Activated CD4-positive, alpha-beta T cell treated with anti-CD3 and anti-CD28 coated beads, Interleukin-2, amount 50 U/mL, for 1 hour (primary cell): ENCODE data around the gene KIF21B.
"Not testable (repeated sequence)": the region's sequence is repeated elsewhere in the genome, so short reads cannot be mapped to it uniquely, and the experiment has no call there.

Experiments
- DNase-seq: peaks from one replicate; pipeline ENCODE4 v3.0.0-alpha.2; 2020

KIF21B gene

DNA sequence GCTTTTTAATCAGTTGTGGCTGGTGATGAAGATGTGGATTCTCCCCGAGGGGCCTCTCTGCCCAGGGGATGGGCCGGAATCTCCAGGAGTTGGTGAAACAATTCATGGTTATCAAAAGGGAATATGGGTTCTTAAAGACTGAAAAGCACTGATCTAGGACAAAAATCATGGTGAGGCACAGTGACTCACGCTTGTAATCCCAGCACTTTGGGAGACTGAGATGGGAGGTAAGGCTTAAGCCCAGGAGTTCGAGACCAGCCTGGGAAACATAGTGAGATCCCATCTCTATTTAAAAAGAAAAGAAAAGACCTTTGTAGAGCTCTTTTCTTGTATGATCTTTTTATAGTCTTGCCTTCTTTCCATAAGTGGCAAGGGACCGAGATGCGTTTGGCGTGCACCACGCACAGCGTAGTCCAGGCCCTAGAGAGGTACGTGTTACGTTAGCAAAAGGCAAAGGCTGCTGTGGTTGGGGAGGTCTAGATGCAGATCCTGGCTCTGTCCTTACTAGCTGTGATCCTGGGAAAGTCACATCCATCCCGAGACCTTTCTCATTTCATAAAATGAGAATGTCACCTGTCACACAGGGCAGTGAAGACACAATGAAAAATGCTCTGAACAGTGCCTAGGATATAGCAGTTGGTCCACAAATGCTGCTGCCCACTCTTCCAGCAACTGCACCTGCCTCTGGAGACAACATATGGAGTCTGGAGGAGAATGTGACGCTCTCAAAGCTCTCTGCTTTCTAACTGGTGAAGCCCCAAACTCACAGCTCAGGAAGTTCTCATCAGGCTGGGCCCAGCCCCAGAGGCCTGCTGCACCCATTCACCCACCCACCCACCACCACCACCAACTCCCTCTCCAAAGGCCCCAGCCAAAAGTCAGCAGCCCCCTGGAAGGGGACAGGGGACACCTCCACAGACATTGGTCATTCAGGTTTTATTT lies 54.8 kb downstream of the KIF21B start:
- no peak for DNase-seq

DNA sequence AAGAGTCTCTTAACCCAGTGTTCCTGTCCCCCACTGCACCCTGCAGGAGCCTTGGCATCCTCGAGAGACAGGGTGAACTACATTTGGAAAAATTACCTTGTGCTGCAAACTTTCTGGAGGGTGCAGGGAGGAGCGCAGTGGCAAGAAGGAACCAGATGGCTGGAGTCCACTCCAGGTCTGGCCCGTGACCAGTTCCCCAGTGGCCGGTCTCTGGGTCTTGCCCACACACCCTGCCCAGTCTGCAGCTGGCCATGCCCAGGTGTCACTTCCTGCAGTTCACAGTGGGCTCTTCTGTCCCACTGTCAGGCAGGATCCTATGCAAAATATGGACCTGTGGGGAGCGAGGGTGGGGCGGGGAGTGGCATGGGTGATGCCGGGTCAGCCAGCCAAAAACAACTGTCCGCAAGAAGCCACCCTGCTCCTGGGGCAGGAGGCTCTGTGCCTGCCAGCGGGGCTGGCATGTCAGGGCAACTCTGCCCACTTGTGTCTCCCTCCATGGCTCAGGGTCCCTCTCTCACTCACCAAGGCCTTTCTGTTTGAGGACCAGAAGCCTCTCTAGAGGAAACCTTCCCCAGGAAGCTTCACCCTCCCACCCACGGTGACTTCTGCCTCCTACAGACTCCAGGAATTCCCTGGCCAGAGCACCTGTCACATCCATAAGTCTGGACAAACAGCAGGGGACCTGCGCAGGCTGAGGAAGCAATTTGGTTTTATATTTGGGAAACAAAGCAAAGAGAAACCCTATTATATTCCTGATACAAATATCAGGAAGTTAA lies 55.6 kb downstream of the KIF21B start:
- DNase-seq: no peak

DNA sequence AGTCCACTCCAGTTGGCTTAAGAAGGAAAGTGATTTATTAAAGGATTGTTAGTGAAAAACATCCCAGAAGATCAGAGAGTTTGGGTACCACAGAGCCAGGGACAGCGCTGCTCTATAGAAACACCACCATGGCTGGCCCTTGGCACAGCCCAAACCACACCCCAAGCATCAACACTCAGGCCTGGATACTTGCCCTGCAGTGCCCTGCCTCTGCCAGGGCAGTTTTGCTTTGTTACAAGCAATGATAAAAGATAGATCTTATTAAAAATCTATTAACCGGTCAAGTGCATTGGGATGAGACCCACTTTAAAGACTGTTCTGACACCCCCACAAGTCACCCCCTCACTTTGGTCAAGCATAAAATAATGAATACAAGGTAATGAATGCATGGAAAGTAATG lies 56.6 kb downstream of the KIF21B start:
- no peak for DNase-seq

DNA sequence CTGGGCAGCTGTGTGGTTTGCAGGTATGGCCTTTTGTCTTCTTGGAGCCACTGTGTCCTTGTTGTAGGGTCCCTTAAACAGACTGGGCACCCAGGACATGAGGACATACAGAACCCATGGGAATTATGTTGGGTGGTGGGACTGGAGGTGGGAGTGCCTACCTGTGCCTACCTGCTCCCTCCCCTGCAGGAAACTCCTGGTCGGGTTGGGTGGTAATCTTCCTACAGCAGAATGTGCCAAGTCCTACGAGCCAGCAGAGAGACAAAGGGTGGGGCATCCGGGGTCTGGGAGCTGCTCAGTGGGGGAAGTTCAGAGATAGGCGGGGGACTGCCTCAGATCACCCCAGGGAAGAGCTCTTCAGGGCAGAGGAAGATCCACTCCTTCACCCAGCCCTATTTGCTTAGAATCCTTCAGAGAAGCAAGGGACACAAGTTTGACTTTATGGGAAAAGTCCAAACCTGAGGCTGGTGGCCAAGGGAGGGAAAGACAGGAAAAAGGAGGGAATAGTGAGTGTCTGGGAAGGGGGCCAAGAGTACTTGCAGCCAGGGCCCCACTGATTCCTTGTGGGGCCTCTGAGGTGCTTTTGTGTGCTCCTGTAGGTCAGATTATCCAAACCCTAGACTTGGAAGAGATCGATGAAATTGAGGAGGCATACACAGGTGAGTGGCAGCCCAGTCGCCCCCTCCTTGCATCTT lies 58.3 kb downstream of the KIF21B start:
- no peak for DNase-seq

DNA sequence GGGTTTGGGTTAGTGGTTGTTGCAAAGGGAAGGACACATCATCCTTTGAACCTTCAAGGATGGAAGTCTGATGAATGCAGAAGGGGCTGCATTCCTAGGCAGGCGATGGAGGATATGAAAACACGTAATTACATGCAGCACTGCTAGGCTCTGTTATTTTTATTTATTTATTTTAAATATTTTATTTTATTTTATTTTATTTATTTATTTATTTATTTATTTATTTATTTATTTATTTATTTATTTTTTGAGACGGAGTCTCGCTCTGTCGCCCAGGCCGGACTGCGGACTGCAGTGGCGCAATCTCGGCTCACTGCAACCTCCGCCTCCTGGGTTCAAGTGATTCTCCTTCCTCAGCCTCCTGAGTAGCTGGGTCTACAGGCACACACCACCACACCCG lies 59.6 kb downstream of the KIF21B start:
- DNase-seq: not testable (repeated sequence)

DNA sequence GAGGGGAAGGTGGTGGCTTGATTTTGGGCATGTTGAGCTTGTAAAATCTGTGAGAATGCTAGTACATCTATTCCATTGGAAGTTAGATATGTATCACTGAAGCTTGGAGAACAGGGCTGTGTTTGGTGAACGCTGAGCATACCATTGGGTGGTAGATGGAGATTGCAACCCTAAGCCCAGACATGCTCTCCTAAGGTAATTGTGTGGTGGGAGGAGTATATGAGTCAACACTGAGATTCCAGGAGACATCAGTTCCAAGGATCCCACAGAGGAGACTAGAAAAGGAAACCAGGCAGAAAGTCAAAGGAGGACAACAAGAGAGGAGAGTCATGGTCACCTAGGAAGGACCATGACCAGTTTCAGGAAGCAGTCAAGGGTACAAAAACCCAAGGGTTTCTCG lies 60.4 kb downstream of the KIF21B start:
- no peak for DNase-seq

DNA sequence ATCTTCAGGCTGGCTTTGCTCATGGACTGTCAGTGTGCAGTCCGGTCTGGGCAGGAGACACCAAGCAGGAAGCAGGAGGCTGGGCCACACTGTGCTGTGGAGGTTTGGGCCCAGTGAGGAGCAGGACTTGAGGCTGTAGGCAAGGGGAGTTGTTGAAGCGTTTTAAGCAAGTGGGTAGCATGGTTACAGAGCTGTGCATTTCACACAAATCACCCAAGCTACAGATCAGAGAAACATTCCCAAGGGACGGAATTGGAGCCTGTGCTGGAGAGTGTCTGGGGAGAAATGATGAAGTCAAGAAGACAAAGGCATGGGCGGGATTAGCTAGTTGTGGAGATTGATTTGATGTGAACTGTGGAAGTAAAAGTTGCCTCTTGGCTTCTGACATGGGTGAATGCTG lies 60.9 kb downstream of the KIF21B start:
- no peak for DNase-seq

DNA sequence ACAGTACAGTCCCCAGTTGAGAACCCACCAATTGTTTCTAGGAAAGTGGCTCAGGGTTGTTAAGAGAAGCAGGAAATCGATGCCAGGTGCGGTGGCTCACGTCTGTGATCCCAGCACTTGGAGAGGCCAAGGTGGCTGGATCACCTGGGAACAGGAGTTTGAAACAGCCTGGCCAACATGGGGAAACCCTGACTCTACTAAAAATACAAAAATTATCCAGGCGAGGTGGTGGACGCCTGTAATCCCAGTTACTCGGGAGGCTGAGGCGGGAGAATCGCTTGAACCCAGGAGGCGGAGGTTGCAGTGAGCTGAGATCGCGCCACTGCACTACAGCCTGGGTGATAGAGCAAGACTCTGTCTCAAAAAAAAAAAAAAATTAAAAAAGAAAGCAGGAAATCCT lies 61.4 kb downstream of the KIF21B start:
- not testable (repeated sequence) for DNase-seq

DNA sequence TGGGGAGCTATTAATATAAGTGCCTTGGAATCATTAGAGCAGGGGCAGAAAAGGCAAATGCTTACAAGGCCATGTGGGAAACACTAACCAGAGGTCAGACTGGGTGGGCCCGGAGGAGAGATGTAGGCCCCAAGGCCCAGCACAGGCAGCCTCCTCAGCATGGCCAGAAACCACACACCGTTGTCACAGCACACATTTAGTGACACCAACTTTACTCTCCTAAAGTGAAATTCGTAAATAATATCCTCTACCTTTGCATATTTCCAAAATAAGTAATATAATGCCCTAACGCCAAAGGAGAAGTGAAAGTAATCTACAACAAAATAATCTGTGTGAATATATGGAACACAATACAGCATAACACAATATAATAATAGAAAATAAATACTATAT lies 62.6 kb downstream of the KIF21B start:
- DNase-seq: no peak

DNA sequence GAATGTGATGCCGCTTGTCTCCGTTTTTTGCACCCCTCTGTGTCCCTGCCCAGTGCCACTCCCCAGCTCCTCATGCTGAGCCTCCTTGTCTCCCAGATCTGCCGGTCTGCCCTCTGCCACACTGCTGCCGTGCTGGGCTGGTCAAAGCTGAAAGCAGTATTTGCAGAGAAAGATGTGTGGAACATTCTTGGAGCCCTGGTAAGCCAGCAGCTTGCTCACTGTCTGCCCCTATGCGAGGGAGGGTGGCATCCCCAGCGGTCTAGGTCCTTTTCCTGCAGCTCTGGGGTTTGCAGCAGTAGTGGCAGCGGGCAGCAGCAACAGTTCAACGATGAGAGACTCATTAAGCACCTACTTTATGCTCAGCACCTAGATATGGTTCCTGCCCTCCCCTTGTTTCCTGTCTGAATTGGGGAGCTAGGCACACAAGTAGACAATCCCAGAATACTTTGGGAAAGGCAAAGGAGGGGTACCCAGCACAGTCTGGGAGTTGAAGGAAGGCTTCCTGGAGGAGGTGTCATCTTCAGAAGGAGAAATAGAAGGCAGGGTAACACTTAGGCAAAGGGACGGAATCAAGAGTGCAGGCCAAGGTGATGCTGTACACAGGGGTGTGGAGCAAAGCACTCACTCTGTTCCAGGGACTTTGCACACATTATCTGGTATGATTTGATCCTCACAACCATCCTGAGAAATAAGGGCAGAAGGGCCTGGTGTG lies 63.1 kb downstream of the KIF21B start:
- no peak for DNase-seq

DNA sequence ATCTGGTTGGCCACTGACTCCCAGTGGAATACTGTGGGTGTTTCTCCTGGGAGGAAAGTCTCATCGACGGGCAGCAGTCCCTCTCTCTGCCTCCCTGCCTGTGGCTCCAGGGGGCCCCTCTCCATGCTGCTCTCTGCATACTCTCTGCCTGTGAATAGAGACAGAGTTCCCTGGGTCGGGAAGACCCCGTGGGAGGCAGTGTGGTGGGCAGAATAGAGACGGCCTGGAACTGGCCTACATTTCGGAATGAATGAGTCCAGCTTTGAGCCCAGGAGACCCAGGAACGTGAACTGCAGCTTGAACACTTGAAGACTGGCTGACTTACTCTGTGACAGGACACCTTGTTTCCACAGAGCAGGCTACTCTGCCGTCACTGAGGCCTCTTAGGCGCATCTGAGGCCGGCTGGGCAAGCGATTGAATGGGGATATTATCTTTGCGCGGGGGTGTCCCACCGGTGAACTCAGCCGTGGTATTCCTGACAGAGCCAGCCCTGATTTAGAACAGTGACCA lies 64.0 kb downstream of the KIF21B start:
- no peak for DNase-seq

DNA sequence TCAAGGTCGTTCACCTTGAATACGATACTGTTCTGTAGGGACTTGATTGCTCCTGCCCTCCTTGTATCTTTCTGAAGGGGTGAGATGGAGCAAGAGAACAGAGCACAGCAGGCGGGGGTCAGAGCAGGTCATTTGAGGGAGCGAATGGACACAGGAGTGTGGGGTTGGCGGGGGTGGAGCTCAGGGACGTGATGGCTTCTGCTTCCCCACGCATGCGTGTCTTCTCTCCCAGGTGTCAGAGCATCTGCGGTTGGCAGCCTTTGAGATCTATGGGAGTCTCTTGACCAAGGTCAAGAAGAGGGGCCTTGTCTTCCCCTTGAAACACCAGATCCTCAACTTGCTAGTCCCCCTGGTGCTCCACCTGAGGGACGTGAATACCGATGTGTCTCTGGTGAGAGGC lies 64.9 kb downstream of the KIF21B start:
- DNase-seq: no peak

DNA sequence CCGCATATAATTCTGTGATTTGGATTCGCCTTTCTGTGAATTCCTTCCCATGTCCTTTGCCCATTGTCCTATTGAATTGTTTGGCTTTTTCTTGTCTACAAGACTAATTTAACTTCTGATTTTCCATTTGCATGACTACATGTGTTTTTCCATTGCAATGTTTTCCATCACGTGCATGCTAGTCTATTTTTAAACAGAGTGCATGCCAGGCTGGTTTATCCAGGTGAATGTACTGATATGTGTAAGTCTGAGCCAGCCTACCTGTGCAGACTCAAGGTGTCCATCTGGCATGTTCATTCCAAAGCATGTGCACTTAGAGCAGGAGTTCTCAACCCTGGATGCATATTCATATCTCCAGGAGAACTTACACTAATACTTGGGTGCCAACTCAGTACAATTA lies 69.1 kb downstream of the KIF21B start:
- DNase-seq: no peak

DNA sequence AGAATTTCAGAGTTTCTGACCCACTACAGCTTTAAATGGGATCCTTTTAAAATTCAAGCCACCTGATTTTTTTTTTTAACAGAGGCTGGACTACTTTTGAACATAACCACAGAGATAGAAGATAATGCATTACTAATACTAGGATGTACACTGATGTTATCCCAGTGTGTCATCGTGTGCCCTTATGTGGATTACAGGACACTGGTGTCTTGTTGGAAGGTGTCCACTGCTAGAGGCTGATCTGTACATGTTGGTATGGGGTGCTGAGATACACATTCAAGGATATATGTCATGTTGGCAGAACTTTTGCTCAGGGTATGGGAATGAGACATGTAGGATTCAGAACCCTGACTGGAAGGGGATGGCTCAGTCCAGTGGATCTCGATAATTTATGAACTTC lies 72.5 kb downstream of the KIF21B start:
- no peak for DNase-seq

DNA sequence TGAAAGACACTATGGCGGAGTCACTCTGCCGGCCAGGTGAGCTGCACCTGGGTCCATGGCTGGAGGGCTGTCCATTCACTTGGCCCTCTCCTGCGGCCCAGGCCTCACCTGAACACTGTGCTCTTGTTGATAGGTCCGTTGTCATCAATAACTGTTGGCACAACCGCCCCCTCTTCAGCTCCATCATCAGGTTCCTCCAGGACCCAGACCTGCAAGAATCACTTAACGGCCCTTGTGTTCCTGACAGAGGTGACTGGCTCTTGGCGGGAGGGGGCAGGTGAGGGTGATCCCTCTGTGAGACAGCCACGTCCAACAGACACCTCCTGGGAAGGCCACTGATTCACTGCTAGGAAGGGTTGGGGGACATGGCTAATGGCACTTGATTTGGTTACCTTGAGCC lies 73.9 kb downstream of the KIF21B start:
- DNase-seq: no peak

DNA sequence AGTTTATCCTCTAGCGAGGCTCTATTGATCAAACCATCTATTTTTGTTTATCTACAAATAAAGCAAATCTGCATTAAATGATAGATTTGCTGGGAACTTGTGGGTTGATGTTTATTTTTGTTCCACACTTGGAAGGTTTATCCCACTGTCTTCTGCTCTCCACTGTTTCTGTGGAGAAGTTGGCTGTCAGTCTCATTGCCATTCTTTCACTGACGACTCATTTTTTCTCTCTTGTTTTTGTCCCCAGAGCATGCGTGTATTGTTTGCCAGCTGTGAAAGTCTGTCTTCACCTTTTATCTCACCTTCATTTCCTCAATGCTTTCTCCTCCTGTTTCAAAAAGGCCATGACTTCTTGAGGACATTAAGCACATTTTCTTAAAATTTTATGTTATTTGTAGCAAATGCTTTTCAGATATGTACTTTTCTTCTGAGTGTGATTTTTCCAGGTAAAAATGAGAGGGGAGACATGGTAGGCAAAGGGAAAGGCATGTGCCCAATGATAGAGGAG lies 76.4 kb downstream of the KIF21B start:
- DNase-seq: no peak

DNA sequence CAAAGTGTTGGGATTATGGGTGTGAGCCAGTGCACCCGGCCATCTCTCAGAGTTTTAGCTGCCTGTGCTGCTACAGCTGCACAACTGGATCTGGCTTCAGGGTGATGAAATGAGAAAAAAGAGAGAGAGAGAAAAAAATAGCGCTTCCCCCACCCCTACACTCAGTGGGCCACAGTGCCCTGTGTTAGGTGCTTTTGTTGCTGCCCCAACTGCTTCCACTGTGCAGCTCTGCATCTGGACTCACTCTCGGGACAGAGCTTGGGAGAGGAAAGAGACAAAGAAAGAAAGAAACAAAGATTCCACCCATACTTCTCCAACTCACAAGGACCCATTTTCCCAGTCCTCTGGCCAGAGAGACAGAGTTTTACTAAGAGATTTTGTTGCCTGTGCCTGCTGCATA lies 78.4 kb downstream of the KIF21B start:
- no peak for DNase-seq

DNA sequence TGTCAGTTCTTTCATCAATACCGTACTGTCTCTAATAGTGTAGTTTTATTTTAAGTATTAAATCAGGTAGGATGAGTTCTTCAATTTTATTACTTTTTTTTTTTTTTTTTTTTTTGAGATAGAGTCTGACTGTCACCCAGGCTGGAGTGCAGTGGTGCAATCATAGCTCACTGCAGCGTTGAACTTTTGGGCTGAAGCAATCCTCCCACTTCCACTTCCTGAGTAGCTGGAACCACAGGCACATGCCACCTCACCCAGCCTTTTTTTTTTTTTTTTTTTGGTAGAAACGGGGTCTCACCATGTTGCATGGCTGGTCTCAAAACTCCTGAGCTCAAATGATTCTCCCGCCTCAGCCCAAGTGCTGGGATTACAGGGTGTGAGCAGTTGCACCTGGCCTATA lies 84.6 kb downstream of the KIF21B start:
- no peak for DNase-seq

DNA sequence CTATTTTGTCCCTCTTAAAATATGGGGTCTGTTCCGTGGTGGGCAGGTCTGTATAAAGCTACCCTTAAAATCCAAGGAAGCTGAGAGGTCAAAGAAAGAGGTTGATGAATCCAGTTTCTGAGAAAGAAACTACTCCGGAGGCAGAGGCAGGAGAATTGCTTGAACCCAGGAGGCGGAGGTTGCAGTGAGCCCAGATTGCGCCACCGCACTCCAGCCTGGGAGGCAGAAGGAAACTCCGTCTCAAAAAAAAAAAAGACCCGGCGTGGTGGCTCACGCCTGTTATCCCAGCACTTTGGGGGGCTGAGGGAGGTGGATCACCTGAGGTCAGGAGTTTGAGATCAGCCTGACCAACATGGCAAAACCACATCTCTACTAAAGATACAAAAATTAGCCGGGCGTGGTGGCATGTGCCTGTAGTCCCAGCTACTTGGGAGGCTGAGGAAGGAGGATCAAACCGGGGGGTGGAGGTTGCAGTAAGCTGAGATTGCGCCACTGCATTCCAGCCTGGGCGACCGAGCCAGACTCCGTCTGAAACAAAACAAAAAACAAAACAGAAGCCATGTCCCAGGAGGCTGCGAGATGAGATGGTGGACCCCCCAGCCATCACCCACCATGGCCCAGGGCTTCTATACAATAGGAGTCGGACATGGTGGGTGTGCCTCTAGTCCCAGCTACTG lies 88.1 kb downstream of the KIF21B start:
- DNase-seq: not testable (repeated sequence)

DNA sequence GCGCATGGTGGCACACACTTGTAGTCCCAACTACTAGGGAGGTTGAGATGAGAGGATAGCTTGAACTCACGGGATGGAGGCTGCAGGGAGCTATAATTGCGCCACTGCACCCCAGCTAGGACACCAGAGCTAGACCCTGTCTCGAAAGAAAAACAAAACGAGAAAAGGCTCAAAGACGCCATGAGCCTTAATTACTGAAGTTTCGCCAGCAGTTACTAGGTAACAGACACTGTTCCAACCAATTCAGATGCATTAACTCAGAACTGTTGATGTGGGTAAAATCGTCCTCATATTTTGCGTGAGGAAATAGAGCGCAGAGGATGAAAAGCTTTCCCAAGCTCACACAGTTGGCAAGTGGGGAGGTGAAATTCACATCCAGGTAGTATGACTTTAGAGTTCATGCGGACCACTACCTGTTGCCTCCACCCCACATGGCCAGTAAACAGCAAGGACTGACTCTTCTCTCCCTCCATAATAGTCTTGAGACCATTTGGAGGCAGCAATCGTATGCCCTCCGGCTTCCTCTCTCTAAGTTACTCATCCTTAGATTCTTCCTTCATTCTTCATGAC lies 88.8 kb downstream of the KIF21B start:
- DNase-seq: no peak

DNA sequence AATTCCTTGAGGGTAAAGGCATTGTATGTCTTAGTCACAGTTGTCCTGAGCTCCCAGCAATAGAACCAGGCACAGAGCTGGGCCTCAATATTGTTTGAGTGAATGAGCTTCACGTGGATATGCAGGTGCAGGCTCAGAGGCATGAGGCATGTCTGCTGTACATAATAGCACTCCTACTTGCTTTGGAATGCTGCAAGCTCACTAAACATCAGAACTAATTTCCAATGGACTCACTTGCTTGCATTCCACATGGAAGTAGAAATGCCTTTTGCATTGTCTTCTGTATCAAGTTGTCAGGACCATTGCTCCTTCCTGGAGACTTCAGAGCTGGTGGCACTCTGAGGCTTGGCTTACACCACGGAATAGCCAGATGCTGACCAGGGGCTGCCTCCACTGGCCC lies 91.7 kb downstream of the KIF21B start:
- no peak for DNase-seq

DNA sequence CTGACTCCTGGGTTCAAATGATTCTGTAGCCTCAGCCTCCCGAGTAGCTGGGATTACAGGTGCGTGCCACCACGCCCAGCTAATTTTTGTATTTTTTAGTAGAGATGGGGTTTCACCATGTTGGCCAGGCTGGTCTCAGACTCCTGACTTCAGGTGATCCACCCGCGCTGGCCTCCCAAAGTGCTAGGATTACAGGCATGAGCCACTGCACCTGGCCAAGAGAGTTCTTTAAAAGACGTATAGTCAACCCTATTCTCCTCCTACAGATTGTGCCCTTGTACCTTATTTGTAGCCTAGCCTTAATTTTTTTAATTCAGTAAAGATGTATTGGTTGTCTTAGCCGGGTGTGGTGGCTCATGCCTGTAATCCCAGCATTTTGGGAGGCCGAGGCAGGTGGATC lies 93.2 kb downstream of the KIF21B start:
- not testable (repeated sequence) for DNase-seq
